Inferior parietal cortex (tissue), 1 donor: ENCODE results near the gene PGBD1.
"Not testable (repeated sequence)": the region's sequence is repeated elsewhere in the genome, so short reads cannot be mapped to it uniquely, and the experiment has no call there.

ENCODE experiments used
- DNase-seq: peaks from one replicate; pipeline ENCODE4 v3.0.0-alpha.2; 2016; ENCODE audit errors: extremely low spot score

Gene PGBD1

DNA sequence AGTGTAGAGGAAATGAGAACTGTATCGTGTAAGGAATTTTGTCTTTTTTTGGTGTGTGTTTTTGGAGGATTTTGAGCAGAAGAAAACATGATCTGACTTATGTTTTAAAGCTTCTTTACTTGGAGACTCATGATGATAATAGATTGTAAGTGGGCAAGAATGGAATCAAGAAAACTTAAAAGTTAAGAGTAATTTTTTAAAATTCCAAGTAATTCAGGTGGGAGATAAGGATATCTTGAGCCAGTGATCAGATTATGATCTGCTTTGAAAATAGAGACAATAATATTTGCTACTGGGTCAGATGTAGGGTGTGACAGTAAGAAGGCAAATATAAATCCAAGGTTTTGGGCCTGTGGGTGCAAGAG is 13.7 kb upstream of the PGBD1 start:
- no peak for DNase-seq

DNA sequence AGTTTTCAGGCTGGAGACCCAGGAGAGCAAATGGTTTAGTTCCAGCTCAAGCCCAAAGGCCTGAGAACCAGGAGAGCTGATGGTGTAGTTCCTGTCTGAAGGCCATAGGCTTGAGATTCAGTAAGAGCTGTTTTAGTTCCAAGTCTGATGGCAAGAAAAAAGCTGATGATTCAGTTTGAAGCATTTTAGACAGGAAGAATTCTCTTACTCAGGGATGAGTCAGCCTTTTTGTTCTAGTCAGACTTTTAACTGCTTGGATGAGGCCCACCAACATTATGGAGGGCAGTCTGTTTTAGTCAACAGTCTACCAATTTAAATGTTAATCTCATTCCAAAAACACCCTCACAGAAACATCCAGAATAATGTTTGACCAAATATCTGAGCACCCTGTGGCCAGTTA is 11.9 kb upstream of the PGBD1 start:
- DNase-seq: no peak

DNA sequence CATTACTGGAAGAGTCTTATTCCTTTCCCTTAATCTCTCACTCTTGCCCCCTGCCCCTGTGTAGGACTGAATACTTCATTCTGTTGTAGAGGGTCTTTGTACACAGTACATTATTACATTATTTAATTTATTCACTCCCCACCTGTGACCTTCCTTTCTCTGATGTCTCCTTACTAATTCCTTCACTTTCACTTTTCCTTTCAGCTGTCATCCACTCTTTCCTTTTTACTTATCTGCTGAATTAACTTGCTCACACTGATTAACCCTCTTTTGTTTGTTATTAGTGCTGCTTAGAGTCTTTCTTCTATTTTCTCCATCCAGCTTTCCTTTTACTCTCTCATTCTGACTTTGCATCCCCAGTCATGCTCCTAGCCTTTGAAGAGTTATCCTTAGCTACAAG is 6.5 kb upstream of the PGBD1 start:
- no peak for DNase-seq

DNA sequence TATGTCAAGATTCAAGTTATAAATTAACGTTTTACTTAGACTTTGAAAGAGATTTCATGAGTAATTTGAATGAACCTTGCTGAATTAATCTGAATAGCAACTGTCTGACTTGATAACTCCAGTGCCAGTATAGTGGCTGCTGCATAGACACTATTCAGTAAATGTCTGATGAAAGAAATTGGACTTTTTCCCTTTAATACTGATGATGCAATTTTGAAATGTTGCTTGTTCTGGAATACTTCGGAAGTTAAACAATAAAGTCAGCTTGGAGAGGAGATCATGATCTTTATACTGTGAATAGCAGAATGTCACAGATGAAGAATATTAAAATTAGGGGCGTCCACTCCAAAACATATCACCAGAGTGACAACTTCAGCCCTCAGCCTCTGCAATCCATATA is 3.6 kb upstream of the PGBD1 start:
- DNase-seq: no peak

DNA sequence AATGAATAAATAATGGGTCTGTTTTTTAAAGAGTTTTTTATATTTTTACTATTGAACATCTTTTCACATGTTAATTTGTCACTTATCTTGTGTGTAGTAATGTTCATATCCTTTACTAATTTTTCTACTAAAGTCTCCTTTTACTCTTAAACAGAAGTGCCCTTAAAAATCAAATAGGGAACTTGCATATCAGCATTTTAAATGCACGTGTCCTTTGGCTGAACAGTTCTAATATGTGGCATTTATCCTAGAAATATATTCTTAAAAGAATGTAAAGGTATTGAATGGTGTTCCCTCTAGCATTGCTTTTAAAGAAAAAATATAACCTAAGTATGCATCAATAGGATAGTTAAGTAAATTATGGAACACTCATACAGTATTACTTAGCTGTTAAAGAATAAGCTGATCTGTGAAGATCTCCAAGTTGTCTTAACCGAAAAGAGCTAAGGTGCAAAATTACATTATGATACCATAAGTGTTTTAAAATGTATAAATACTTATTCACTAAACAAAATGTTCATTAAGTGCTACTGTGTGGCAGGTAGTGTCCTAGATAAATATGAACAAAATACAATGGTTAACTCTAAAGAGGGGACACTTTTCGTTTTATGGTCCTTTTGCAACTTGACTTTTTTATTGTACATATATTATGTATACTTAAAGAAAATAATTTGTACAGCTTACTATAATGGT is 631 bp upstream of the PGBD1 start:
- no peak for DNase-seq

DNA sequence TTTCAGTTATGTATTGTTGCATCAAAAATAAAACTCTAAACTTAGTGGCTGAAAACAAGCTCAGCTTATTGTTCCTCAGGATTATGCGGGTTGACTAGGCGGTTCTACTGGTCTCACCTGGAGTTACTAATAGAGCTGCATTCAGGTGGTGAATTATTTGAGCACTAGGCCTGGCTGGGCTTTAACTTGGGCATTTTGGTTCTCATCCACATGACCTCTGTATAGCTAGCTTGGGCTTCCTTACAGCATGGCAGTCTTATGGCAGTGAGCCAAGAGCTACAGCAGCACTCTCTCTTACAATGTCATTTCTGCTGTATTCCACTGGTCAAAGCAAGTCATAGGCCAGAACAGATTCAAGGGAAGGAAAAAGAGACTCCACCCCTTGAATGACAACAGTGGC is 1.6 kb downstream of the PGBD1 start:
- no peak for DNase-seq

DNA sequence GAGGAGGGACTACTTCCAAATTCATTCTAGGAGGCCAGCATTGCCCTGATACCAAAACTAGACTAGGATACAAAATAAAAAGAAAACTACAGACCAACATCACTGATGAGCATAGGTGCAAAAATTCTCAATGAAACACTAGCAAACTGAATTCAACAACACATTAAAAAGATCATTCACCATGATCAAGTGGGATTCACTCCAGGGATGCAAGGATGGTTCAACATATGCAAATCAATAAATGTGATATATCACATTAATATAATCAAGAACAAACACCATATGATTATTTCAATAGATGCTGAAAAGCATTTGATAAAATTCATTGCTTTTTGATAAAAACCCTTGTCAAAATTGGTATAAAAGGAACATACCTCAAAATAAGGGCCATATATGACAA is 10.2 kb downstream of the PGBD1 start:
- DNase-seq: no peak

DNA sequence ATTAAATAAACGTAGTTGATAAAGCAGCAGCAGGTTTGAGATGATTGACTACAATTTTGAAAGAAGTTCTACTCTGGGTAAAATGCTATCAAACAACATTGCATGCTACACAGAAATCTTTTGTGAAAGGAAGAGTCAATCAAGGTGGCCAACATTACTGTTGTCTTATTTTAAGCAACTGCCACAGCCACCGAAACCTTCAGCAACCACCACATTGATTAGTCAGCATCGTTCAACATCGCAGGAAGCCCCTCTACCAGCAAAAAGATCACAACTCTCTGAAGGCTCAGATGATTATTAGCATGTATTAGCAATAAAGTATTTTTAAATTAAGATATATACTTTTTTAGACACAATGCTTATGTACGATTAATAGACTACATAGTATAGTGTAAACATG is 14.0 kb downstream of the PGBD1 start:
- DNase-seq: no peak

DNA sequence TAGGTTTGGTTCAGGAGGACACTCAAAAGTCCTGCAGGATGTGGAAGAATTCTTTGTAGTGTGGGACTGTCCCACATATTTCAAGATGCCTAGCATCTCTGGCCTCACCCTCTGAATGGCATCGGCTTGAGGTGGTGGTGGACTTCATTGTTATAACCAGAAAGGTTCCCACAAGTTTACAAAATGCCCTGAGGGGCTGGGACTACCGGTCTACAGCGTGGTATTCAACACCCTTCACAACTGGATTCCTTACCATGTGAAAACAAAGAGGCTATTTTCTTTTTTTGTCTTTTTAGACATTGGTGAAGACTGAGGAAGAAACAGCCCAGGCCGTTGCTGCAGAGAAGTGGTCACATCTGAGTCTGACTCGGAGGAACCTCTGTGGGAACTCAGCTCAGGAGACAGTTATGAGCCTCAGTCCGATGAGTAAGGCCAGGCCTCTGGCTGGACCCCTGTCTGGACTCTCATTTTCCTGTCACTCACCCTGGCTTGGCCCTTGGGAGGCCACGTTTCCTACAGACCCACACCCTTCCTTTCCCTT is 15.2 kb downstream of the PGBD1 start:
- DNase-seq: no peak

DNA sequence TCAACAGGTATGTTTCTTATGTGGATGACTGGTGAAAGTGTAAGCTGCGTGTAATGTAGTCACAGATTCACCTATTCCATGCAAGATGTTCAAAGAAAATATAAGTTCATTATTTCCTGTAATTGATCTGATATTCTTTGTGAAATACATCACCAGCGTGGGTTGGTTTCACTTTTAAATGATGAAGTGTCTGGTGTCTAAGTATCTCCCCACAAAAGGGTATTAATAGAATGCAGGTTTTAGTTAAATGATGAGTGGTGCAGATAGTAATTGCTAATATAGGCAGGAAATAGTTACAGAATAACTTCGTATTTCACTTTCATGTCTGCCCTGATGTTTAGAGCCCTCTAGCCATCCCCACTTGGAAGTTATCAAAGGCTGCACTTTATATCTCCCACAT is 22.2 kb downstream of the PGBD1 start:
- DNase-seq: no peak

DNA sequence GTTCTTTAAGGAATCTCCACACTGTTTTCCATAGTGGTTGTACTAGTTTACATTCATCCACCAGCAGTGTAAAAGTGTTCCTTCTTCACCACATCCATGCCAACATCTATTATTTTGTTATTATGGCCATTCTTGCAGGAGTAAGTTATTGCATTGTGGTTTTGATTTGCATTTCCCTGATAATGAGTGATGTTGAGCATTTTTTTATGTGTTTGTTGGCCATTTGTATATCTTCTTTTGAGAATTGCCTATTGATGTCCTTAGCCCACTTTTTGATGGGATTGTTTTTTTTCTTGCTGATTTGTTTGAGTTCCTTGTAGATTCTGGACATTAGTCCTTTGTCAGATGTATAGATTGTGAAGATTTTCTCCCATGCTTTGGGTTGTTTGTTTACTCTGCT is 25.0 kb downstream of the PGBD1 start:
- DNase-seq: not testable (repeated sequence)

DNA sequence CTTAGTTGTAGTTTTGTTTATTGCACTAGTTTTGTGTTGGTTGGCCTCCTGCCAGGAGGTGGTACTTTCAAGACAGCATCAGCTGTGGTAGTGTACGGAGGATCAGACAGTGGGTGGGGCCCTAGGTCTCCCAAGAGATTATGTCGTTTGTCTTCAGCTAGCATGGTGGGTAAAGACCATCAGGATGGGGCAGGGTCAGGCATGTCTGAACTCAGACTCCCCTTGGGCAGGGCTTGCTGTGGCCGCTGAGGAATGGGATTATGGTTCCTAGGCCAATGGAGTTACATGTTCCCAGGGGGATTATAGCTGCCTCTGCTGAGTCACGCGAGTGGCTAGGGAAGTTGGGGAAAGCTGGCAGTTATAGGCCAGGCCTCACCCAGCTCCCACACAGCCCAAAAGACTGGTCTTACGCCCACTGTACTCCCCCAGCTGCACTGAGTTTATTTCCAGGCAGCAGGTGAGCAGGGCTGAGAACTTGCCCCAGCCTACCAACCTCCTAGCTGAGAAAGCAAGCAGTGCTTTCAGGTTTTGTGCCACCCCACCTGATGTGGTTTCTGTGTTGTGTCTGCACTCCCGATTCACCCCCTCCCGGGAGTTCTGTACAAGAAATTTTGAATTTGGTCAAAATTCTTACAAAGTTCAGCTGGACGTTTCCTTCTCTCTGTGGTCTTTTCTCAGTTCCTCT is 29.9 kb downstream of the PGBD1 start:
- DNase-seq: no peak

DNA sequence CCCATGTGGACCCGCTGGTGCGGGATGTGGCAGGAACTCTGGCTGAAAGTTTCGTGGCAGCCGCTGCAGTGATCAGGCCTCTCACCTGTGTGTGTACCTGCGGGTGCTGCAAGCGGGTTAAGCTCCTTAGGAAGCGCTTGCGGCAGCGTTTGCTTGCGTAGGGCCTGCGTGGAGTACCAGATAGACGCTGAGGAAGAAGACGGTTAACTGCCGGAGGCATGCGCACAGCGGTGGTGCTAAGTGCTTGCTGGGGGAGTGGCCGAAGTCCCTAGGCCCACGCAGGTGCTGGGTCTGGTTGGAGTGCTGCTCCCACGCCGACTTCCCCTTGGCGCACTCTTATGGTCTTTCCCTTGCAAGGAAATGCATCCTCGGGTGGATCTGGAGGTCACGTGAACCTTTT is 31.6 kb downstream of the PGBD1 start:
- no peak for DNase-seq

DNA sequence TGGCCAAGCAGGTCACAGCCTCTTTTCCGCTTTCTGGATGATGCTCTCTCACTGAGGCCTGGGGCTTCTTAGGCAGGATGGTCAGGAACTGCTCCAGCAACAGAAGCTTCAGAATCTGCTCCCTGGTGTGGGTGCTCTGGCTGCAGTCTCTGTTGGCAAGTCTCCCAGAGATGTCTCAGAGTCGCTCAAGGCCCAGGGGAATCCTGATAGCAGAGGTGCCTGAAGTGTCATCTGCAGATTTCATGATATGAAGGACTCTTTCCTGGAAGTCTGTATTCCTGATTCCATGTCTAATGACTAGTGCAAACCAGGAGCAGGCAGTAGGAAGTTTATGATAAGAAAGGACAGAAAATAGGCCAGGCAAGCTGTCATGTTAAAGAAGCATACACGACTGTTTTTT is 34.3 kb downstream of the PGBD1 start:
- DNase-seq: peak; percentile 17

DNA sequence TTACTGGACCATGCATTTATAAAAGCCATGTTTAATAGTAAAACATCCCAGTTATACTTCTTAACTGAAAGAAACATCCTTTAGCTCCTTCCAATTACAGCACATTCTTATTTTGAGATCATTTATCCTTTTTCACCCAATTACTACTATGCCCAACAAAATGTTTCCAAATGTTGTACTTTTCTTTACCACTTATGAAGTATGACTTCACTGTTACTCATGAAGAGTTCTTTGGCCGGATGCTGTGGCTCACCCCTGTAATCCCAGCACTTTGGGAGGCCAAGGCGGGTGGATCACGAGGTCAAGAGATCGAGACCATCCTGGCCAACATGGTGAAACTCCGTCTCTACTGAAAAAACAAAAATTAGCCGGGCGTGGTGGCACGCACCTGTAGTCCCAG is 36.5 kb downstream of the PGBD1 start:
- not testable (repeated sequence) for DNase-seq

DNA sequence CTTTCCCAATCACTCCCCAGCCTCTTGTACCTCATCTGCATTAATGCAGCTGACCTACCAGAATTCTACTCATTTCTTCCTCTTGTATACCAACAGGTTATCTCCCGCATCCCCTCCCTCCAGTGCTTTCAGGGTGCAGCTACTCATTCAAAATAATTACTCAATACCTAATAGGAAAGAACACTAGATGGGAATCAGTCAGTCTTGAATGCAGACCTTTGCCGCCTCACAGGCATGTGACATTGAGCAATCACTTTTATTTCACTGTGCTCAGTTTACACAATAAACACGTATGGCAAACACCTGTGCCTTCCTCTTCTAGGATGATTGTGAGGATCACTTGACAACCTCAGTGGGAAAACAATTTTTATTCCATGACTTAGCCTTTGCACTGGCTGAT is 41.3 kb downstream of the PGBD1 start:
- no peak for DNase-seq

DNA sequence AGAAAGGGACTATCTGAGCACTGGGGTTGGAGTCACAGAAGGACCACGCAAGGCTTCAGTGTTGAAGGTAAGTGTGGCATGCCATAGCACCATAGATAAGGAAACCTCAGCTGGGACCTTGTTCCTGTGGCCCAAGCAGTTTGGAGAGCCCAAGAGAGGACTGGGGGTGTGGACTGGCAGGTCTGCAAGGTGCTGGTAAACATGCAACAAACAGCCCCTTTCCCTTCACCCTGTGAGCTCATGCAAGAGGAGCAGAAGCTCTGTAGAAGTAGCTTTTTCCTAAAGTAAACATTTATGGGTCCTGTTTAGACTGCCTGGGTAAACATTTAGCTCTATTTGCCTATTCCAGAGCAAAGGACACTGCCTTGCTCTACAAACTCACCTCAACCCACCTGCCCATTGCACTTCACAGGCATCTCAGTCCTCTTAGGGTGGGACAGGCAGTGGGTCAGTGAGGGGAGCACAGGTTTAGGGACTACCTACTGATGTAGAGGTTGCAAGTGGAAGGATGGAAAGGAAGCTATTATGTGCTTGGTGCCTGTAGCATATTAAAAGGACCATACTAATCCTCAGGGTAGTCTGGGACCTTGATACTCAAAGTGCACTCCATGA is 42.5 kb downstream of the PGBD1 start:
- no peak for DNase-seq

DNA sequence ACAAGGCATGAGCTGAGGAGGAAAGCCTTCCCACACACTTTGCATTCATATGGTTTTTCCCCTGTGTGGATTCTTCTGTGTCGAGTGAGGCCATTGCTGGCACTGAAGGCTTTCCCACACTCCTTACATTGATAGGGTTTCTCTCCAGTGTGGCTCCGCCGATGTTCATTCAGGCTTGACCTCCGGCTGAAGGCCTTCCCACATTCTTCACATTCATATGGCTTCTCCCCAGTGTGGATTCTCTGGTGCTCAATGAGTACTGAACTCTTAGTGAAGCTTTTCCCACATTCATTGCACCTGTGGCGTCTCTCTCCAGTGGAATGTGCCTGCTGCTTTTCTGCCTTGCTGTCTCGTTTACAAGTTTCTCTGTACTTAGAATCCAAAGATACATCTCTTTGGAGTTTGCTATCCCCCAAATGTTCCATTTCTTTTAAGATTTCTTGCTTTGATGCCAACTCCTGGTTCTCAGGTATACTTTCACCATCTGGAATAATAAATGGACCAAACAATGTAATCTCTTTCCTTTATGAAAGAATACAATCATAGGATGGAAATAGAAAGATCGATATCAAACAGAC is 45.1 kb downstream of the PGBD1 start:
- DNase-seq: no peak

DNA sequence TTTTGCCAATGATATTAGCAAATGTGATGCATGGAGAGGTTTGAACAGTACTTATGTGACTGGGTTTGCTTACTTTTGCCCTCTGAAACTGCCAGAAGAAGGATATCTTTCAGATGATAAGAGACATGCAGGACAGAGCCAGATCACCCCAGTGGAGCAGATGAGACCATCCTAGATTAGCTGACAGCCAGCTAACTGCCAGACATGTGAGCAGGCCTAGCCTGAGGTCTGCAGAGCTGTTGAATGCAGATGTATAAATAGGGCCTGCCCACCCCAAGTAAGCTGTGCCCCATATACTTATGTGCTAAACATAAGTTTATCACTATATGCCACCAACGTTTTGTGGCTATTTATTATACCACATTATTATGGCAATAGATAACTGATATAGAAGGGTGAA is 48.7 kb downstream of the PGBD1 start:
- DNase-seq: no peak

DNA sequence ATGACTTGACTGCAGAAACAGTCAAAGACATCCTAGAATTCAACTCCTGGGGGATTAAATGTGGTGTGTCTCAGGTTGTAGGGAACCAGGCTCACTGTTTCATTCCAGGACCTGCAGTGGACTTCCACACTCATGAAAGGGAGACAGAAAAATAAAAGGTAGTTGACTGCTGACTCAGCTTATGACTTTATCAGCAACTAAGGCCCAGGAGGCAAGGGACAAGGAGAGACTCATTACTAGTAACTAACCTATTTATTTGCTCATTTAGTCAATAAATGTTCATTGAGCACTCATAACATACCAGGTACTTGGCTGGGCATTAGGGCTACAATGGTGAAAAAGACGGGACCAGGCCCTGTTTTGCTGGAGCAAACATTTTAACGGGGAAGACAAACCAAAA is 51.7 kb downstream of the PGBD1 start:
- DNase-seq: no peak

DNA sequence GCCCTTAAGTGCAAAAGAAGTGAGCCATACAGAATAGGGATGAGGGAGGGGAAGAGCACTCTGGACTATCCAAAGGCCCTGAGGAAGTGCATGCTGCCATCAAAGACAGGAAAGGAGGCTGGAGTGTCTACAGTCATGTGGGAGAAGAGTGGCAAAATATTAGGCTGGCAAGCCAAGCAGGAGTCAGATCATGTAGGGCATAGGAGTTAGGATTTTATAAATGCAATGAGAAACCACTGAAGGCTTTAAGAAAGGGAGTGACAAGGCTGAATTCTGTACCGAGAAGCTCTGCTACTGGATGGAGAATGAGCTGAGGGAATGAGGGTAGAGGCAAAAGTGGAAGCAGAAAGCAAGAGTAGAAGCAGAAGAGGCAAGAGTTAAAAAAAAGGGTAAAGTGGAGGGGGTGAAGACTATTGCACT is 52.2 kb downstream of the PGBD1 start:
- DNase-seq: no peak

DNA sequence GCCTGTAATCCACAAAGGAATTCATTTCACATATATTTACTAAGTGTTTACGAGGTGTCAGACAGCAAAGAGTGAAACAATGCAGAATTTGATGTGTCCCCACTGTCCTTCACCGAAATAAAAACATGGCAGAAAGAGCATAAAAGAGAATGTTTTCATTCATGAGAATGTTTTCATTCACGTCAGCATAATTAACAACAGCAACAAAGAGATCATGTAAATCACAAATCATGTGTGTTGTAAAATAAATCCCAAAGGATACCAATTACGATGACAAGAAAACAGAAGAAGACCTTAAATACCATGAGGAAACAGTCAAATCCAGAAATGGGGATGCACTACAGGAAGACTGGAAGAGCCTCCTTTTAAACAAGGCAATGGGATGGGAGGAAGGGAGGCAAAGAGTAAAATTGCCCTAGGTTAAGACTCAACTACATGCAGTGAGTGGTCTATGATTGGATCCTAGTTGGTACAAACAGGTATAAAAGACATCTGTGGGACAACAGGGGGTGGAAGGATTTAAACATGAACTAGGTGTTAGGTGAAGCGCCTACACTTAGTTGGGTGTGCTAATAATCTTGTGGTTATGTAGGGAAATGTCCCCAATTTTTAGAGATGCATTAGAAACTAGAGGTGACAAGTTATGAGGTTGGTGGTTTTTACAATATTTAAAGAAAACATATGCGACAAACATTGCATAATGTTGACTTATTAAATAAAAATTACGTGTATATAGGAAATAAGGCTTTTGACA is 53.1 kb downstream of the PGBD1 start:
- DNase-seq: no peak
